IMR-90 (cell line): ENCODE measurements around the gene MPP1. TPM values are rescaled to one million over a fixed set of nuclear protein-coding genes. Genes with fewer than 3 reads are reported as not detected.

Experiments
- ATAC-seq: fragments of 200-7000 bp; cut with Tn5 transposase; 2 replicates; pipeline ENCODE4 v1.9.1; 2020; ENCODE audit warnings: low read depth, mild to moderate bottlenecking, moderate library complexity
- BruUV-seq: library from RNA; stranded (reverse); fragments of 400-500 nt; replicated peaks from 2 replicates; lab custom pipeline; 2021; lab: Mats Ljungman, UMichigan
- CTCF ChIA-PET: fragments of 300-600 bp; formaldehyde crosslinking; extraction: SDS; loops from one replicate; lab custom pipeline; 2021; ENCODE audit warnings: antibody characterized with exemption; lab: Yijun Ruan, JAX
- POLR2A ChIA-PET: fragments of 300-600 bp; sonication (Branson Sonifier 250); formaldehyde crosslinking; loops from one replicate; lab custom pipeline; 2022; ENCODE audit warnings: antibody characterized with exemption; ENCODE audit not compliant: unreplicated experiment; lab: Charles Lee
- DNase-seq: peaks from one replicate; pipeline ENCODE4 v3.0.0; 2013
- H2AFZ ChIP-seq: replicated peaks from 2 replicates; pipeline ENCODE3; 2013; ENCODE audit warnings: low read length, mild to moderate bottlenecking; ENCODE audit not compliant: poor library complexity
- H2AK5ac ChIP-seq: 2 replicates; pipeline ENCODE4 v1.6.1; 2013; ENCODE audit warnings: low read depth, low read length, inconsistent platforms
- H2AK9ac ChIP-seq: replicated peaks from 2 replicates; pipeline ENCODE3; 2013; ENCODE audit warnings: mild to moderate bottlenecking, low read depth, low read length, moderate library complexity; ENCODE audit not compliant: poor library complexity
- H2BK120ac ChIP-seq: 2 replicates; pipeline ENCODE4 v1.6.1; 2013; ENCODE audit warnings: low read depth, low read length, inconsistent platforms
- H2BK15ac ChIP-seq: 3 replicates; pipeline ENCODE4 v1.6.1; 2013; ENCODE audit warnings: low read depth, low read length, inconsistent platforms
- H2BK20ac ChIP-seq: 2 replicates; pipeline ENCODE4 v1.6.1; 2013; ENCODE audit warnings: low read depth, mild to moderate bottlenecking, inconsistent platforms, low read length, moderate library complexity
- H2BK5ac ChIP-seq: 2 replicates; pipeline ENCODE4 v1.6.1; 2013; ENCODE audit warnings: mild to moderate bottlenecking, low read depth, low read length, inconsistent platforms; ENCODE audit not compliant: poor library complexity, severe bottlenecking
- H3K14ac ChIP-seq: replicated peaks from 2 replicates; pipeline ENCODE4 v1.6.1; 2013; ENCODE audit warnings: low read depth, low read length, inconsistent platforms
- H3K18ac ChIP-seq: 2 replicates; pipeline ENCODE4 v1.6.1; 2013; ENCODE audit warnings: low read depth, low read length, control low read depth
- H3K23ac ChIP-seq: 2 replicates; pipeline ENCODE4 v1.6.1; 2013; ENCODE audit warnings: low read depth, low read length, inconsistent platforms
- H3K27ac ChIP-seq: 2 replicates; pipeline ENCODE4 v1.5.1; 2013; ENCODE audit warnings: mild to moderate bottlenecking, control low read depth, low read length; ENCODE audit not compliant: insufficient read depth
- H3K27me3 ChIP-seq: 2 replicates; pipeline ENCODE4 v1.6.1; 2013; ENCODE audit warnings: low read length; ENCODE audit not compliant: control insufficient read depth, insufficient read depth
- H3K36me3 ChIP-seq: 2 replicates; pipeline ENCODE4 v1.6.1; 2013; ENCODE audit warnings: low read length, mixed read lengths; ENCODE audit not compliant: control insufficient read depth, insufficient read depth
- H3K4ac ChIP-seq: 2 replicates; pipeline ENCODE4 v1.6.1; 2013; ENCODE audit warnings: low read depth, low read length, inconsistent platforms
- H3K4me1 ChIP-seq: 2 replicates; pipeline ENCODE4 v1.6.1; 2013; ENCODE audit warnings: low read length, mixed read lengths; ENCODE audit not compliant: control insufficient read depth, insufficient read depth
- H3K4me2 ChIP-seq: 2 replicates; pipeline ENCODE4 v1.6.1; 2013; ENCODE audit warnings: low read depth, mild to moderate bottlenecking, control low read depth, low read length, moderate library complexity
- H3K4me3 ChIP-seq: 2 replicates; pipeline ENCODE4 v1.5.1; 2013; ENCODE audit warnings: low read depth, mild to moderate bottlenecking, control low read depth, low read length, moderate library complexity; ENCODE audit not compliant: insufficient read depth
- H3K56ac ChIP-seq: 2 replicates; pipeline ENCODE4 v1.6.1; 2013; ENCODE audit warnings: low read length, inconsistent platforms; ENCODE audit not compliant: insufficient read depth; ENCODE audit errors: extremely low read depth
- H3K79me1 ChIP-seq, 2 experiments: 2 replicates each; pipeline ENCODE4 v1.6.1; 2013; ENCODE audit warnings: low read length in 2 of 2, inconsistent platforms in 1 of 2, low read depth in 1 of 2
- H3K9ac ChIP-seq: 2 replicates; pipeline ENCODE4 v1.6.1; 2013; ENCODE audit warnings: low read depth, low read length, control low read depth
- H3K9me1 ChIP-seq: 2 replicates; pipeline ENCODE4 v1.6.1; 2013; ENCODE audit warnings: low read length, inconsistent platforms; ENCODE audit not compliant: insufficient read depth
- H3K9me3 ChIP-seq: 2 replicates; pipeline ENCODE4 v1.6.1; 2013; ENCODE audit warnings: low read length; ENCODE audit not compliant: control insufficient read depth, insufficient read depth
- H4K20me1 ChIP-seq: 2 replicates; pipeline ENCODE4 v1.6.1; 2013; ENCODE audit warnings: low read length, inconsistent platforms; ENCODE audit not compliant: insufficient read depth
- H4K5ac ChIP-seq: 2 replicates; pipeline ENCODE4 v1.6.1; 2013; ENCODE audit warnings: mild to moderate bottlenecking, low read depth, low read length, control low read depth
- H4K8ac ChIP-seq, 2 experiments: 2 replicates each; pipeline ENCODE4 v1.6.1; 2013; ENCODE audit warnings: low read depth in 2 of 2, low read length in 2 of 2, control low read depth in 1 of 2, inconsistent platforms in 1 of 2
- H4K91ac ChIP-seq: 2 replicates; pipeline ENCODE4 v1.6.1; 2013; ENCODE audit warnings: low read depth, low read length, inconsistent platforms; ENCODE audit not compliant: insufficient read depth
- BHLHE40 ChIP-seq: fragments of 150-350 bp; IDR thresholded peaks from 2 replicates; pipeline ENCODE4 v1.6.1; 2016; ENCODE audit warnings: mild to moderate bottlenecking, low read depth, low read length
- CEBPB ChIP-seq: IDR thresholded peaks from 2 replicates; pipeline ENCODE4 v1.6.1; 2012; ENCODE audit warnings: low read depth, low read length, improper control_type of control experiment
- CHD1 ChIP-seq: IDR thresholded peaks from 2 replicates; pipeline ENCODE4 v1.6.1; 2012; ENCODE audit warnings: low read depth, low read length, improper control_type of control experiment
- CTCF ChIP-seq: conservative IDR thresholded peaks from 2 replicates; pipeline ENCODE4 v1.5.1; 2012; ENCODE audit warnings: mild to moderate bottlenecking, low read depth, low read length, improper control_type of control experiment
- ELK1 ChIP-seq: fragments of 150-350 bp; IDR thresholded peaks from 2 replicates; pipeline ENCODE4 v1.6.1; 2016; ENCODE audit warnings: low read depth, mild to moderate bottlenecking, low read length, moderate library complexity, borderline replicate concordance
- FOS ChIP-seq: fragments of 150-350 bp; IDR thresholded peaks from 2 replicates; pipeline ENCODE4 v1.6.1; 2016; ENCODE audit warnings: low read depth, low read length
- MAFK ChIP-seq: IDR thresholded peaks from 2 replicates; pipeline ENCODE4 v1.6.1; 2012; ENCODE audit warnings: low read depth, low read length, improper control_type of control experiment
- MXI1 ChIP-seq: IDR thresholded peaks from 2 replicates; pipeline ENCODE4 v1.6.1; 2012; ENCODE audit warnings: low read depth, mild to moderate bottlenecking, low read length, moderate library complexity, borderline replicate concordance
- NFE2L2 ChIP-seq: fragments of 150-350 bp; IDR thresholded peaks from 2 replicates; pipeline ENCODE4 v1.6.1; 2016; ENCODE audit warnings: low read depth, mild to moderate bottlenecking, low read length
- POLR2A ChIP-seq: IDR thresholded peaks from 2 replicates; pipeline ENCODE4 v1.6.1; 2012; ENCODE audit warnings: mild to moderate bottlenecking, low read depth, low read length
- RAD21 ChIP-seq: IDR thresholded peaks from 2 replicates; pipeline ENCODE4 v1.6.1; 2012; ENCODE audit warnings: low read length, improper control_type of control experiment
- RCOR1 ChIP-seq: IDR thresholded peaks from 2 replicates; pipeline ENCODE4 v1.6.1; 2012; ENCODE audit warnings: mild to moderate bottlenecking, low read length, improper control_type of control experiment; ENCODE audit not compliant: insufficient replicate concordance
- RFX5 ChIP-seq: IDR thresholded peaks from 2 replicates; pipeline ENCODE4 v1.8.0; 2012; ENCODE audit warnings: low read depth, mild to moderate bottlenecking, low read length, moderate library complexity
- SMC3 ChIP-seq: fragments of 150-350 bp; IDR thresholded peaks from 2 replicates; pipeline ENCODE4 v1.6.1; 2016; ENCODE audit warnings: low read depth, mild to moderate bottlenecking, antibody characterized with exemption, low read length, moderate library complexity
- USF2 ChIP-seq: fragments of 150-350 bp; IDR thresholded peaks from 2 replicates; pipeline ENCODE4 v1.6.1; 2017; ENCODE audit warnings: mild to moderate bottlenecking, antibody characterized with exemption, low read length, low read depth
- WGBS, 2 experiments: methylation state at CpG; one replicate each; pipeline versions ENCODE4 v1.1.5 to v1.1.7; 2013; ENCODE audit warnings: missing lambda C conversion rate in 2 of 2; ENCODE audit not compliant: insufficient read length in 1 of 2; ENCODE audit errors: extremely low coverage in 2 of 2; 5-methylcytosine and 5-hydroxymethylcytosine counted together
- dilution Hi-C: fragments of 300-500 bp; cut with HindIII; formaldehyde crosslinking; loops from one replicate; pipeline ENCODE4 v1.14.3; 2018; ENCODE audit warnings: low sequenced_read_pairs; ENCODE audit not compliant: unreplicated experiment
- in situ Hi-C: fragments of 300-500 bp; cut with MboI; formaldehyde crosslinking; loops from 3 replicates; pipeline ENCODE4 v1.14.3; 2019; ENCODE audit warnings: low sequenced_read_pairs, inconsistent platforms, mixed read lengths
- intact Hi-C: fragments of 100-400 bp; cut with micrococcal nuclease; formaldehyde crosslinking; loops from 2 replicates; pipeline ENCODE4 v1.10.0; 2022
- polyA plus RNA-seq, 3 experiments: library from polyadenylated mRNA; depleted of rRNA; stranded (reverse); fragments of >200 nt; gene quantifications; 2 replicates each; pipeline ENCODE4 v1.2.3, GENCODE V29; 2012; ENCODE audit warnings: low replicate concordance in 1 of 3
- total RNA-seq: library from RNA; depleted of rRNA; stranded (reverse); fragments of >200 nt; gene quantifications from 2 replicates; pipeline ENCODE4 v1.2.3, GENCODE V29; 2012

The MPP1 gene
- total and polyA plus RNA-seq, 2 of the 4 experiments (the other 2 are of a cell fraction): 35.2 to 43.0 TPM

GRCh38 chrX:154730253-154730891 lies 74.9 kb downstream of the MPP1 start:
- Histone ChIP-seq H3K36me3 (no peaks in the 10 kb centered on the region), H3K23ac (no peak overlapping the region), H3K4ac (peak overlapping the region; percentile 48; the same call in 1 of the 2 replicates), H3K9me3 (no peaks in the 10 kb centered on the region), H4K91ac (no peak overlapping the region), H3K4me3 (no peak overlapping the region), H3K27ac (peak overlapping the region; percentile 28; the same call in 1 of the 2 replicates), H3K4me2 (peak overlapping the region; percentile 39; the same call in 1 of the 2 replicates), H3K18ac (peak overlapping the region; percentile 17), H2BK20ac (peak overlapping the region; percentile 78), H3K56ac (no peak overlapping the region), H3K14ac (no peak overlapping the region), H2BK5ac (peak overlapping the region; percentile 49), H3K4me1 (peaks cover 33% of the 10 kb centered on the region), H4K8ac (0 out of 4 replicates have a peak overlapping the region, but pooled peaks of 1 of the 2 experiments have one; percentile 9), H3K9me1 (peaks cover 15% of the 10 kb centered on the region; the same call in 1 of the 2 replicates), H2BK120ac (peak overlapping the region; percentile 14; the same call in 1 of the 2 replicates), H3K79me1 (no peaks in the 10 kb centered on the region; a peak in 1 of 4 replicates), H3K27me3 (no peaks in the 10 kb centered on the region), H4K20me1 (no peaks in the 10 kb centered on the region), H3K9ac (no peak overlapping the region), H2AK9ac (no peak overlapping the region), H2AFZ (no peak overlapping the region), H2BK15ac (peak overlapping the region; percentile 29; the same call in 1 of the 3 replicates), H2AK5ac (peak overlapping the region; percentile 67), H4K5ac (no peak overlapping the region)
- POLR2A ChIA-PET: no interaction called here
- intact Hi-C loops: no loop called here
- ATAC-seq (0 out of 2 replicates have a peak, but pooled peaks have one; percentile 4), DNase-seq (peak; percentile 77)
- in situ Hi-C loops: loop anchor here (25.0 kb wide), 1 partner anchor 143 kb away; the partner anchor contains the start of gene CTAG1A
- no TSS peak for BruUV-seq
- dilution Hi-C loops: no loop called here
- CTCF ChIA-PET: interaction anchor here (1.2 kb wide), 1 partner anchor 18 kb away, joined by 4 read pairs; no protein-coding TSS in a partner anchor
- TF ChIP-seq MXI1 (no peak), RFX5 (no peak), CHD1 (no peak), POLR2A (no peak), RCOR1 (no peak), BHLHE40 (no peak), ELK1 (no peak), CTCF (no peak), NFE2L2 (no peak), CEBPB (no peak), MAFK (no peak), USF2 (no peak), FOS (no peak), RAD21 (no peak), SMC3 (no peak)
- no CpG with 5 or more reads among the region's 6 CpGs for WGBS, 2 experiments
